Stimulated activated CD4-positive, alpha-beta T cell treated with anti-CD3 and anti-CD28 coated beads, Interleukin-1b, Interleukin-23, amount 100 ng/mL, for 4 hours (primary cell): ENCODE data around the gene CFAP210.

Experiments used
- DNase-seq, 2 donors: peaks; one replicate each; pipeline ENCODE4 v3.0.0-alpha.2; 2020; ENCODE audit warnings: low read depth in 2 of 2

CFAP210 gene

GRCh38 chr2:169673106-169673505, 21.1 kb downstream of the CFAP210 start:
- DNase-seq, result no peak

- DNase-seq, result no peak
Observed at GRCh38 chr2:169672406-169672805, 21.8 kb downstream of the CFAP210 start.

DNA sequence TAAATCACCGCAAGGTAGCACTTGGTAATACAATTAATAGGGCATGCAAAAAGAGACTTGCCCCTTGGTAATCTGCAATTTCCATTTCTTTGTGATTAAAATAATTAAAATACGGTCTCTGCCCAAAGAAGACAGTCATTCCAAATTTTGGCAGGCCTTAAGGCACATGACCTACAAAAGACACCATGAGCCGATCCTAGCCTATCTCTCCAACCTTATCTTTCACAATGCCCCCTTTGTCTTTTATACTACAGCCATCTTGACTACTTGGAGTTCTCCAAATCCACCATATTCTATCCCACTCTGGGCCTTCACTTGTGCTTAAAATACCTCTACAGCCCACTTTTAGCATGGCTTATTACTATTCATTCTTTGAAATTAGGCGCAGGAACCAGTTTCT, 23.3 kb downstream of the CFAP210 start:
- no peak for DNase-seq

- DNase-seq, result no peak
Observed at GRCh38 chr2:169670215-169670651, 24.0 kb downstream of the CFAP210 start.

DNA sequence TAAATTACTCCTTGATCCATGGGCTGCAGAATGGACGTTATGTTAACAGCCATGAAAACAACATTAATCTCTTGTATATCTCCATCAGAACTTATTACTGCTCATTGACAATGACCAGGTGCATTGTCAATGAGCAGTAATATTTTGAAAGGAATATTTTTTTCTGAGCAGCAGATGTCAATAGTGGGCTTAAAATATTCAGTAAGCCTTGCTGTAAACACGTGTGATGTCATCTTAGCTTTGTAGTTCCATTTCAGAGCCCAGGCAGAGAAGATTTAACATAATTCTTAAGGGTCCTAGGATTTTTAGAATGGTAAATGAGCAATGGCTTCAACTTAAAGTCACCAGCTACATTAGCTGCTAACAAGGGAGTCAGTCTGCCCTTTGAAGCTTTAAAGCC, 26.6 kb downstream of the CFAP210 start:
- DNase-seq, result no peak

- no peak for DNase-seq
Observed at GRCh38 chr2:169664978-169665930, 29.0 kb downstream of the CFAP210 start.

DNA sequence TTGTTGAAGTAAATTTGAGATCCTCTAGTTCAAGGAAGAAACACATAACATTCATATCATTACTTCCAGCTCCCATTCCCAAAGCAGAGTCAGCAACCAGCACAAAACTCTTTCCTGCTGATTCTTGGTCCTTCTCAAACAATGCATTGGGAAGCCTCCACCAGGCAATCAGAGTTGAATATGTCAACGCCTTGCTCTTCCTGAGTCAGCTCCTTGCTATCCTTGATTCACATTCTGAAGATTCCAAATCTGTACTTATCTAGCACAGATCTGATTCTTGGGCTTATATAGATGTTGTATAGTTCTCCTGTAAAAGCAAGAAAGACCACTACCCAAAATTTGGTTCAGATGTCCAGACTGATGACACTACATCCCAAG, 29.6 kb downstream of the CFAP210 start:
- DNase-seq, result no peak

- no peak for DNase-seq
Observed at GRCh38 chr2:169663247-169663646, 31.0 kb downstream of the CFAP210 start.

- DNase-seq, result no peak
Observed at GRCh38 chr2:169662744-169663143, 31.5 kb downstream of the CFAP210 start.

GRCh38 chr2:169661265-169661664, 32.9 kb downstream of the CFAP210 start:
- DNase-seq, result no peak

- no peak for DNase-seq
Observed at GRCh38 chr2:169659320-169659719, 34.9 kb downstream of the CFAP210 start.

- no peak for DNase-seq
Observed at GRCh38 chr2:169658877-169659276, 35.3 kb downstream of the CFAP210 start.

- no peak for DNase-seq
Observed at GRCh38 chr2:169656164-169656563, 38.0 kb downstream of the CFAP210 start.

DNA sequence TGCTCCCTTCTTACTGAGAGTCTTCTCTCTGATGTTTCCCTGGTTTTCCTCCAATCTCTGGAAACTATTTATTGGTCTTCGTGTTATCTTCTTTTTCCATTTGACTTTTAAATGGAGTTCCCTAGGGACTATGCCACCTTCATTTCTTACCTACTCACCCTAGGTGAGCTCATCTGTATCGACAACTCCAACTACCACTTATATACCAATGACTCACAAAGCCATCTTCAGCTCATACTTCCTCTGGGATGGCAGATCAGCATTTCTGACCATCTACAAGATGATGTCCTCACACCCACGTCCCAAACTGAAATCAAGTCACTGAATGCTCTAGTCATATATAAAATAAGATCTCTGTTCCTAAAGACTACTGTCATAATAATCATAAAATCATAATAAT, 40.6 kb downstream of the CFAP210 start:
- no peak for DNase-seq

- no peak for DNase-seq
Observed at GRCh38 chr2:169649278-169649677, 44.9 kb downstream of the CFAP210 start.

- DNase-seq, result no peak
Observed at GRCh38 chr2:169647496-169647895, 46.7 kb downstream of the CFAP210 start.

DNA sequence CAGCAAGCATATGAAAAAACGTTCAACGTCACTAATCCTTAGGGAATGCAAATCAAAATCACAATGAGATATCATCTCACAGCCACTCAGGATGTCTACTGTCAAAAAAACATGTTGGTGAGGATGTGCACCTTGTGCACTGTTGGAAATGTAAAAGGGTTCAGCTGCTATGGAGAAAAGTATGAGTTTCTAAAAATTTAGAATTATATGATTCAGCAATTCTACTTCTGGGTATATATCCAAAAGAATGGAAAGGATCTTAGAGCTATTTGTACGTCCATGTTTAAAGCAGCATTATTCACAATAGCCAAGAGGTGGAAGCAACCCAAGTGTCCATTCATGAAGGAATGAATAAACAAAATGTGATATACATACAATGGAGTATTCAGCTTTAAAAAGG, 50.0 kb downstream of the CFAP210 start:
- DNase-seq, result no peak

GRCh38 chr2:169641464-169641863, 52.7 kb downstream of the CFAP210 start:
- DNase-seq, result no peak

- no peak for DNase-seq
Observed at GRCh38 chr2:169640104-169640503, 54.1 kb downstream of the CFAP210 start.

GRCh38 chr2:169637620-169638019, 56.6 kb downstream of the CFAP210 start:
- no peak for DNase-seq

DNA sequence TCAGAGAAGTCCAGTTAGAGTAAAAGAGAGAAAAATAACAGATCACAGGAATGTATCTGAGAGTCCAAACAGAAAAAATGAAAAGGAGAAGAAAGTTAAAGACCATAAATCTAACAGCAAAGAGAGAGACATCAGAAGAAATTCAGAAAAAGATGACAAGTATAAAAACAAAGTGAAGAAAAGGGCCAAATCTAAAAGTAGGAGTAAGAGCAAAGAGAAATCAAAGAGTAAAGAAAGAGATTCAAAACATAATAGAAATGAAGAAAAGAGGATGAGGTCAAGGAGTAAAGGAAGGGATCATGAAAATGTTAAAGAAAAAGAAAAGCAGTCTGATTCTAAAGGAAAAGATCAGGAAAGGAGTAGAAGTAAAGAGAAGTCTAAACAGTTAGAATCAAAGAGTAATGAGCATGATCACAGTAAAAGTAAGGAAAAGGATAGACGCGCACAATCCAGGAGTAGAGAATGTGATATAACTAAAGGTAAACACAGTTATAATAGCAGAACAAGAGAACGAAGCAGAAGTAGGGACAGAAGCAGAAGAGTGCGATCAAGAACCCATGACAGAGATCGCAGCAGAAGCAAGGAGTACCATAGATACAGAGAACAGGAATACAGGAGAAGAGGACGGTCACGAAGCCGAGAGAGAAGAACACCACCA, 57.6 kb downstream of the CFAP210 start:
- no peak for DNase-seq

- DNase-seq, result no peak
Observed at GRCh38 chr2:169625781-169626180, 68.4 kb downstream of the CFAP210 start.

GRCh38 chr2:169623235-169623634, 71.0 kb downstream of the CFAP210 start:
- DNase-seq, result no peak
